Liver (tissue), 9 donors: ENCODE data around the gene PAWR. TPM values are rescaled to one million over a fixed set of nuclear protein-coding genes. Genes with fewer than 3 reads are reported as not detected.

Experiments used
- DNase-seq: peaks from one replicate; pipeline ENCODE4 v3.0.0-alpha.2; 2017; ENCODE audit warnings: low spot score
- H3K27ac ChIP-seq, 2 donors: one replicate each; pipeline ENCODE4 v1.7.0; 2013; ENCODE audit warnings: inconsistent platforms in 2 of 2, low read length in 2 of 2, control low read depth in 1 of 2, low read depth in 1 of 2, mild to moderate bottlenecking in 1 of 2
- H3K27me3 ChIP-seq, 4 donors: one replicate each; pipeline versions ENCODE4 v1.6.1 to v1.7.0; 2013; ENCODE audit warnings: low read length in 3 of 4, inconsistent platforms in 1 of 4, mild to moderate bottlenecking in 1 of 4, moderate library complexity in 1 of 4; ENCODE audit not compliant: control insufficient read depth in 4 of 4, insufficient read depth in 4 of 4
- H3K36me3 ChIP-seq, 4 donors: one replicate each; pipeline versions ENCODE4 v1.6.1 to v1.7.0; 2013; ENCODE audit warnings: low read length in 3 of 4, mild to moderate bottlenecking in 3 of 4, low read depth in 1 of 4, moderate library complexity in 1 of 4; ENCODE audit not compliant: control insufficient read depth in 4 of 4, insufficient read depth in 3 of 4
- H3K4me1 ChIP-seq, 4 donors: one replicate each; pipeline versions ENCODE4 v1.6.1 to v1.7.0; 2013; ENCODE audit warnings: low read length in 3 of 4, mild to moderate bottlenecking in 3 of 4, moderate library complexity in 1 of 4; ENCODE audit not compliant: control insufficient read depth in 4 of 4, insufficient read depth in 4 of 4
- H3K4me3 ChIP-seq, 3 donors: one replicate each; pipeline versions ENCODE4 v1.6.1 to v1.7.0; 2013; ENCODE audit warnings: low read length in 3 of 3, control low read depth in 1 of 3, low read depth in 1 of 3, mild to moderate bottlenecking in 1 of 3
- H3K9ac ChIP-seq, 2 donors: one replicate each; pipeline ENCODE4 v1.7.0; 2013; ENCODE audit warnings: low read length in 2 of 2, mild to moderate bottlenecking in 2 of 2, moderate library complexity in 2 of 2, control low read depth in 1 of 2, low read depth in 1 of 2
- H3K9me3 ChIP-seq, 4 donors: one replicate each; pipeline versions ENCODE4 v1.6.1 to v1.7.0; 2013; ENCODE audit warnings: low read length in 3 of 4; ENCODE audit not compliant: control insufficient read depth in 4 of 4
- EGR1 ChIP-seq, 2 donors: IDR thresholded peaks; 2 replicates each; pipeline ENCODE4 v1.6.1; 2016 to 2018; ENCODE audit warnings: antibody characterized with exemption in 2 of 2, low read depth in 2 of 2
- FOXA1 ChIP-seq: IDR thresholded peaks from 2 replicates; pipeline ENCODE4 v1.6.1; 2016; ENCODE audit warnings: antibody characterized with exemption
- FOXA2 ChIP-seq: IDR thresholded peaks from 2 replicates; pipeline ENCODE4 v1.6.1; 2016; ENCODE audit warnings: antibody characterized with exemption
- GABPA ChIP-seq, 2 donors: IDR thresholded peaks in 1 of 2; conservative IDR thresholded peaks in 1 of 2; 2 replicates each; pipeline ENCODE4 v1.6.1; 2016; ENCODE audit warnings: antibody characterized with exemption in 2 of 2, mild to moderate bottlenecking in 1 of 2, moderate library complexity in 1 of 2
- HNF4A ChIP-seq, 2 donors: conservative IDR thresholded peaks; 2 replicates each; pipeline ENCODE4 v1.6.1; 2016; ENCODE audit warnings: antibody characterized with exemption in 2 of 2, mild to moderate bottlenecking in 2 of 2
- HNF4G ChIP-seq: IDR thresholded peaks from 2 replicates; pipeline ENCODE4 v1.6.1; 2016; ENCODE audit warnings: antibody characterized with exemption
- JUND ChIP-seq, 2 donors: IDR thresholded peaks; 2 replicates each; pipeline ENCODE4 v1.6.1; 2016; ENCODE audit warnings: antibody characterized with exemption in 2 of 2
- NR2F2 ChIP-seq: IDR thresholded peaks from 2 replicates; pipeline ENCODE4 v1.6.1; 2016; ENCODE audit warnings: antibody characterized with exemption
- RAD21 ChIP-seq, 2 donors: IDR thresholded peaks; 2 replicates each; pipeline ENCODE4 v1.6.1; 2016; ENCODE audit warnings: antibody characterized with exemption in 2 of 2, mild to moderate bottlenecking in 2 of 2
- RXRA ChIP-seq, 2 donors: IDR thresholded peaks; 2 replicates each; pipeline ENCODE4 v1.6.1; 2017 to 2018; ENCODE audit warnings: antibody characterized with exemption in 2 of 2, mild to moderate bottlenecking in 1 of 2
- SP1 ChIP-seq: IDR thresholded peaks from 2 replicates; pipeline ENCODE4 v1.6.1; 2018; ENCODE audit warnings: antibody characterized with exemption, mild to moderate bottlenecking
- TAF1 ChIP-seq: conservative IDR thresholded peaks from 2 replicates; pipeline ENCODE4 v1.6.1; 2016; ENCODE audit warnings: antibody characterized with exemption, mild to moderate bottlenecking
- YY1 ChIP-seq: IDR thresholded peaks from 2 replicates; pipeline ENCODE4 v1.6.1; 2016; ENCODE audit warnings: antibody characterized with exemption, mild to moderate bottlenecking
- WGBS: extraction: QIAGEN DNeasy Blood & Tissue Kit; methylation state at CpG from one replicate; pipeline ENCODE4 v1.1.7; 2013; 5-methylcytosine and 5-hydroxymethylcytosine counted together
- polyA plus RNA-seq, 2 donors: library from polyadenylated mRNA; stranded (reverse) in 1 of 2; unstranded in 1 of 2; fragments of 200-250 nt in 1 of 2; fragments of >200 nt in 1 of 2; fragmentation: Nextera tagmentation in 1 of 2; extraction: Ambion mirVana in 1 of 2; gene quantifications; one replicate each; pipeline versions ENCODE4 v1.2.1 to v1.2.3, GENCODE V29; 2013 to 2015
- total RNA-seq, 2 donors: library from RNA; depleted of rRNA; stranded (reverse); fragments of >200 nt; gene quantifications; one replicate each; pipeline ENCODE4 v1.2.3, GENCODE V29; 2014
- TF ChIP-seq, protein P1 (sequence below): IDR thresholded peaks from 2 replicates; pipeline ENCODE4 v1.6.1; 2016; ENCODE audit warnings: antibody characterized with exemption
- TF ChIP-seq, protein P2 (sequence below): fragments of 150-350 bp; IDR thresholded peaks from 2 replicates; pipeline ENCODE4 v1.5.1; 2017; ENCODE audit warnings: improper control_type of control experiment, low read depth, low read length; ENCODE audit not compliant: missing input control
- TF ChIP-seq, protein P3 (sequence below): IDR thresholded peaks from 2 replicates; pipeline ENCODE4 v1.6.1; 2016; ENCODE audit warnings: antibody characterized with exemption
- TF ChIP-seq, protein P4 (sequence below): IDR thresholded peaks from 2 replicates; pipeline ENCODE4 v1.6.1; 2016; ENCODE audit warnings: antibody characterized with exemption
- TF ChIP-seq, protein P5 (sequence below): IDR thresholded peaks from 2 replicates; pipeline ENCODE4 v1.6.1; 2016; ENCODE audit warnings: antibody characterized with exemption, mild to moderate bottlenecking
- donor health status: healthy.
- donor health status: healthy.
- donor health status: healthy.
- donor health status: healthy.
- donor health status: healthy.

PAWR gene
- total and polyA plus RNA-seq, 4 donors: 6.1 to 24.1 (median 9.9) TPM

DNA sequence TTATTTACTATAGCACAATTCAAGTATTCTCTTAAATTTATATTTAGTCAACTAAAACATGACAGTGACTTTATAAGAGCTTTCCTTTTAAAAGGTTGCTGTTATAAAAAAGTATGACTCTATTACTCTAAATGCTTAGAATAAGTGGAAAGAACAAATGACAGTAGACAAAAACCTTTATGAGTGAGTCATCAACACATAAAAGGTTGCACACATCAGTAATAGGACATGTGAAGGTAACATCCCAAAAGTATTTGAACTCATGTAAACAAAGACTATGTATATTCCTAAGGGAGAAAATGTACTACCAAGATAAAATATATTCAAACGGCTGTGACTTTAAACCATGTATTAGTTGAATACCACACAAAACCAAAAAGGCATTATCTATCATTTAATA lies 98.8 kb downstream of the PAWR start:
- TF ChIP-seq JUND (IDR thresholded peaks at IDR 0.05) (no peak), SP1 (no peak), FOXA2 (no peak), YY1 (no peak), HNF4G (no peak), FOXA1 (no peak), EGR1 (IDR thresholded peaks at IDR 0.05; ENCODE audit: low read depth in 2 of 2) (no peak), RAD21 (IDR thresholded peaks at IDR 0.05) (no peak), NR2F2 (no peak), RXRA (IDR thresholded peaks at IDR 0.05) (no peak), GABPA (IDR thresholded peaks at IDR 0.05 in 1 of 2, conservative IDR thresholded peaks at IDR 0.05 in 1 of 2) (no peak), TAF1 (no peak), HNF4A (conservative IDR thresholded peaks at IDR 0.05) (no peak)
- TF ChIP-seq, protein P1, sequence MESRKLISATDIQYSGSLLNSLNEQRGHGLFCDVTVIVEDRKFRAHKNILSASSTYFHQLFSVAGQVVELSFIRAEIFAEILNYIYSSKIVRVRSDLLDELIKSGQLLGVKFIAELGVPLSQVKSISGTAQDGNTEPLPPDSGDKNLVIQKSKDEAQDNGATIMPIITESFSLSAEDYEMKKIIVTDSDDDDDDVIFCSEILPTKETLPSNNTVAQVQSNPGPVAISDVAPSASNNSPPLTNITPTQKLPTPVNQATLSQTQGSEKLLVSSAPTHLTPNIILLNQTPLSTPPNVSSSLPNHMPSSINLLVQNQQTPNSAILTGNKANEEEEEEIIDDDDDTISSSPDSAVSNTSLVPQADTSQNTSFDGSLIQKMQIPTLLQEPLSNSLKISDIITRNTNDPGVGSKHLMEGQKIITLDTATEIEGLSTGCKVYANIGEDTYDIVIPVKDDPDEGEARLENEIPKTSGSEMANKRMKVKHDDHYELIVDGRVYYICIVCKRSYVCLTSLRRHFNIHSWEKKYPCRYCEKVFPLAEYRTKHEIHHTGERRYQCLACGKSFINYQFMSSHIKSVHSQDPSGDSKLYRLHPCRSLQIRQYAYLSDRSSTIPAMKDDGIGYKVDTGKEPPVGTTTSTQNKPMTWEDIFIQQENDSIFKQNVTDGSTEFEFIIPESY: no peak
- TF ChIP-seq, protein P2, sequence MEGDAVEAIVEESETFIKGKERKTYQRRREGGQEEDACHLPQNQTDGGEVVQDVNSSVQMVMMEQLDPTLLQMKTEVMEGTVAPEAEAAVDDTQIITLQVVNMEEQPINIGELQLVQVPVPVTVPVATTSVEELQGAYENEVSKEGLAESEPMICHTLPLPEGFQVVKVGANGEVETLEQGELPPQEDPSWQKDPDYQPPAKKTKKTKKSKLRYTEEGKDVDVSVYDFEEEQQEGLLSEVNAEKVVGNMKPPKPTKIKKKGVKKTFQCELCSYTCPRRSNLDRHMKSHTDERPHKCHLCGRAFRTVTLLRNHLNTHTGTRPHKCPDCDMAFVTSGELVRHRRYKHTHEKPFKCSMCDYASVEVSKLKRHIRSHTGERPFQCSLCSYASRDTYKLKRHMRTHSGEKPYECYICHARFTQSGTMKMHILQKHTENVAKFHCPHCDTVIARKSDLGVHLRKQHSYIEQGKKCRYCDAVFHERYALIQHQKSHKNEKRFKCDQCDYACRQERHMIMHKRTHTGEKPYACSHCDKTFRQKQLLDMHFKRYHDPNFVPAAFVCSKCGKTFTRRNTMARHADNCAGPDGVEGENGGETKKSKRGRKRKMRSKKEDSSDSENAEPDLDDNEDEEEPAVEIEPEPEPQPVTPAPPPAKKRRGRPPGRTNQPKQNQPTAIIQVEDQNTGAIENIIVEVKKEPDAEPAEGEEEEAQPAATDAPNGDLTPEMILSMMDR: no peak
- TF ChIP-seq, protein P3, sequence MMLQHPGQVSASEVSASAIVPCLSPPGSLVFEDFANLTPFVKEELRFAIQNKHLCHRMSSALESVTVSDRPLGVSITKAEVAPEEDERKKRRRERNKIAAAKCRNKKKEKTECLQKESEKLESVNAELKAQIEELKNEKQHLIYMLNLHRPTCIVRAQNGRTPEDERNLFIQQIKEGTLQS: no peak
- TF ChIP-seq, protein P4, sequence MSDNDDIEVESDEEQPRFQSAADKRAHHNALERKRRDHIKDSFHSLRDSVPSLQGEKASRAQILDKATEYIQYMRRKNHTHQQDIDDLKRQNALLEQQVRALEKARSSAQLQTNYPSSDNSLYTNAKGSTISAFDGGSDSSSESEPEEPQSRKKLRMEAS: no peak
- TF ChIP-seq, protein P5, sequence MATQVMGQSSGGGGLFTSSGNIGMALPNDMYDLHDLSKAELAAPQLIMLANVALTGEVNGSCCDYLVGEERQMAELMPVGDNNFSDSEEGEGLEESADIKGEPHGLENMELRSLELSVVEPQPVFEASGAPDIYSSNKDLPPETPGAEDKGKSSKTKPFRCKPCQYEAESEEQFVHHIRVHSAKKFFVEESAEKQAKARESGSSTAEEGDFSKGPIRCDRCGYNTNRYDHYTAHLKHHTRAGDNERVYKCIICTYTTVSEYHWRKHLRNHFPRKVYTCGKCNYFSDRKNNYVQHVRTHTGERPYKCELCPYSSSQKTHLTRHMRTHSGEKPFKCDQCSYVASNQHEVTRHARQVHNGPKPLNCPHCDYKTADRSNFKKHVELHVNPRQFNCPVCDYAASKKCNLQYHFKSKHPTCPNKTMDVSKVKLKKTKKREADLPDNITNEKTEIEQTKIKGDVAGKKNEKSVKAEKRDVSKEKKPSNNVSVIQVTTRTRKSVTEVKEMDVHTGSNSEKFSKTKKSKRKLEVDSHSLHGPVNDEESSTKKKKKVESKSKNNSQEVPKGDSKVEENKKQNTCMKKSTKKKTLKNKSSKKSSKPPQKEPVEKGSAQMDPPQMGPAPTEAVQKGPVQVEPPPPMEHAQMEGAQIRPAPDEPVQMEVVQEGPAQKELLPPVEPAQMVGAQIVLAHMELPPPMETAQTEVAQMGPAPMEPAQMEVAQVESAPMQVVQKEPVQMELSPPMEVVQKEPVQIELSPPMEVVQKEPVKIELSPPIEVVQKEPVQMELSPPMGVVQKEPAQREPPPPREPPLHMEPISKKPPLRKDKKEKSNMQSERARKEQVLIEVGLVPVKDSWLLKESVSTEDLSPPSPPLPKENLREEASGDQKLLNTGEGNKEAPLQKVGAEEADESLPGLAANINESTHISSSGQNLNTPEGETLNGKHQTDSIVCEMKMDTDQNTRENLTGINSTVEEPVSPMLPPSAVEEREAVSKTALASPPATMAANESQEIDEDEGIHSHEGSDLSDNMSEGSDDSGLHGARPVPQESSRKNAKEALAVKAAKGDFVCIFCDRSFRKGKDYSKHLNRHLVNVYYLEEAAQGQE: no peak
- Histone ChIP-seq H3K36me3 (no peaks in the 10 kb centered on the region), H3K4me1 (peaks cover 0 to 13% (median under 1%) of the 10 kb centered on the region in 4 donors), H3K27ac (no peak overlapping the region), H3K4me3 (no peak overlapping the region), H3K9ac (no peak overlapping the region), H3K9me3 (no peaks in the 10 kb centered on the region), H3K27me3 (no peaks in the 10 kb centered on the region)
- no peak for DNase-seq
- WGBS: 79% methylated on average over 1 of the region's 1 CpG
